ENCODE data around the gene CTTN. TPM values are rescaled to one million over a fixed set of nuclear protein-coding genes. Genes with fewer than 3 reads are reported as not detected.

Gene CTTN
- total and polyA plus RNA-seq, 2 of the 8 experiments (the other 6 are each of a cell fraction or from before 2014, with no cell fraction given), result 84.6 to 216 TPM

DNA sequence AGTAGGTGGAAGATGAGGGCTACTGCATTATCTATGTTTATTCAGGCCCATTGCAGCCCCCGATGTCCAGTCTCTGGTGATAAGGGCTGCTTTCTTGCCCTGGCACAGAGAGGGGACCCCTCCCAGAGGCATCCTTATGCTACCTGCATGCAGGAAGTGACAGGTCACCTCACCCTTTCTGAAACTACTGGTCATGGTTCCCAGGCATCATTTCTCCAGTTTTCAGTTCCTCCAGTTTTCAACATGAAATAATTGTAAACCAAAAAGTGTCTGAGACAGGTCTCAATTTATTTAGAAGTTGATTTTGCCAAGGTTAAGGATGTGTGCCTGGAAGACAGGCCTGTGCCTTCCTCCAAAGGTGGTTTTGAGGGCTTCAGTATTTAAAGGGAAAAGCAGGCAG lies 57.0 kb downstream of the CTTN start (continued):
- TF ChIP-seq NANOG (IDR thresholded peaks at IDR 0.05; ENCODE audit: insufficient read depth, low read depth, low read length, poor library complexity, severe bottlenecking), result no peak

All from H1 (cell line).